BE2C (cell line): Measurements from ENCODE around the gene OCIAD1.
"Not testable (repeated sequence)": the region's sequence is repeated elsewhere in the genome, so short reads cannot be mapped to it uniquely, and the experiment has no call there.

ENCODE experiments used
- DNase-seq: peaks from one replicate; pipeline ENCODE4 v3.0.0-alpha.2; 2020
- H3K27me3 ChIP-seq: fragments of 250-450 bp; sonication (Bioruptor Pico); 2 replicates; pipeline ENCODE4 v1.5.1; 2020; ENCODE audit warnings: mild to moderate bottlenecking
- H3K36me3 ChIP-seq: fragments of 250-450 bp; sonication (Bioruptor Pico); 2 replicates; pipeline ENCODE4 v1.5.1; 2020; ENCODE audit warnings: mild to moderate bottlenecking
- H3K4me1 ChIP-seq: fragments of 250-450 bp; sonication (Bioruptor Pico); 2 replicates; pipeline ENCODE4 v1.5.1; 2020
- H3K4me3 ChIP-seq: 2 replicates; pipeline ENCODE4 v1.5.1; 2011; ENCODE audit warnings: low read depth, low read length
- H3K9me3 ChIP-seq: fragments of 250-450 bp; sonication (Bioruptor Pico); 2 replicates; pipeline ENCODE4 v1.5.1; 2020
- CTCF ChIP-seq: IDR thresholded peaks from 2 replicates; pipeline ENCODE4 v1.5.1; 2012; ENCODE audit warnings: mild to moderate bottlenecking, low read depth, low read length

The OCIAD1 gene

GRCh38 chr4:48862661-48863060 is 31.8 kb downstream of the OCIAD1 start:
- H3K36me3 ChIP-seq, result peaks cover 21% of the 10 kb centered on the region
- no peaks in the 10 kb centered on the region for H3K27me3 ChIP-seq
- no peak overlapping the region for H3K4me3 ChIP-seq
- TF ChIP-seq CTCF, result no peak
- DNase-seq, result no peak
- H3K4me1 ChIP-seq, result no peaks in the 10 kb centered on the region
- no peaks in the 10 kb centered on the region for H3K9me3 ChIP-seq

- Histone ChIP-seq H3K4me1 (no peaks in the 10 kb centered on the region), H3K9me3 (no peaks in the 10 kb centered on the region), H3K4me3 (no peak overlapping the region), H3K36me3 (peaks cover 12% of the 10 kb centered on the region), H3K27me3 (no peaks in the 10 kb centered on the region)
- no peak for TF ChIP-seq CTCF
- no peak for DNase-seq
Measured at GRCh38 chr4:48863728-48864127, 32.8 kb downstream of the OCIAD1 start.

- DNase-seq, H3K27me3 ChIP-seq, H3K36me3 ChIP-seq, H3K9me3 ChIP-seq, H3K4me1 ChIP-seq, H3K4me3 ChIP-seq: not testable (repeated sequence)
Measured at GRCh38 chr4:48864696-48865095, 33.8 kb downstream of the OCIAD1 start.

- no peak for TF ChIP-seq CTCF
- Histone ChIP-seq H3K27me3 (no peaks in the 10 kb centered on the region), H3K4me3 (no peak overlapping the region), H3K36me3 (no peaks in the 10 kb centered on the region), H3K9me3 (no peaks in the 10 kb centered on the region), H3K4me1 (no peaks in the 10 kb centered on the region)
- no peak for DNase-seq
Measured at GRCh38 chr4:48877827-48878535, 47.1 kb downstream of the OCIAD1 start.

- Histone ChIP-seq H3K27me3 (no peaks in the 10 kb centered on the region), H3K4me3 (no peak overlapping the region), H3K9me3 (no peaks in the 10 kb centered on the region), H3K4me1 (no peaks in the 10 kb centered on the region), H3K36me3 (no peaks in the 10 kb centered on the region)
- no peak for TF ChIP-seq CTCF
- DNase-seq, result no peak
Measured at GRCh38 chr4:48879561-48880442, 48.9 kb downstream of the OCIAD1 start.

GRCh38 chr4:48881646-48882045 is 50.8 kb downstream of the OCIAD1 start:
- H3K4me3 ChIP-seq, H3K27me3 ChIP-seq, H3K4me1 ChIP-seq, H3K36me3 ChIP-seq, H3K9me3 ChIP-seq, DNase-seq: not testable (repeated sequence)

- not testable (repeated sequence) for H3K4me3 ChIP-seq, H3K27me3 ChIP-seq, DNase-seq, H3K9me3 ChIP-seq, H3K36me3 ChIP-seq, H3K4me1 ChIP-seq
Measured at GRCh38 chr4:48889750-48890149, 58.9 kb downstream of the OCIAD1 start.
